Ovary (tissue), 3 donors: ENCODE data around the gene TMEM167A.

Source experiments
- CTCF ChIP-seq, 3 donors: fragments of 450-650 bp in 2 of 3; fragments of 200-600 bp in 1 of 3; IDR thresholded peaks; one replicate each; pipeline versions ENCODE4 v1.5.1 to v1.8.0; 2016 to 2022; ENCODE audit warnings: antibody characterized with exemption in 3 of 3, mild to moderate bottlenecking in 1 of 3
- EP300 ChIP-seq: sonication (generic); formaldehyde crosslinking; IDR thresholded peaks from one replicate; pipeline ENCODE4 v1.6.1; 2017; ENCODE audit warnings: antibody characterized with exemption
- POLR2A ChIP-seq: fragments of 450-650 bp; IDR thresholded peaks from one replicate; pipeline ENCODE4 v1.6.1; 2017; ENCODE audit warnings: antibody characterized with exemption, mild to moderate bottlenecking, moderate library complexity
- donor health status: DM: no; HTN: no; CAD: no.

GRCh38 chr5:83095163-83095956 is 18.2 kb upstream of the TMEM167A start:
- no peak for TF ChIP-seq CTCF (IDR thresholded peaks at IDR 0.05)
- TF ChIP-seq POLR2A, result no peak
- no peak for TF ChIP-seq EP300
